Measurements from ENCODE around the gene WBP2NL.
"Not testable (repeated sequence)": the region's sequence is repeated elsewhere in the genome, so short reads cannot be mapped to it uniquely, and the experiment has no call there.

WBP2NL gene

DNA sequence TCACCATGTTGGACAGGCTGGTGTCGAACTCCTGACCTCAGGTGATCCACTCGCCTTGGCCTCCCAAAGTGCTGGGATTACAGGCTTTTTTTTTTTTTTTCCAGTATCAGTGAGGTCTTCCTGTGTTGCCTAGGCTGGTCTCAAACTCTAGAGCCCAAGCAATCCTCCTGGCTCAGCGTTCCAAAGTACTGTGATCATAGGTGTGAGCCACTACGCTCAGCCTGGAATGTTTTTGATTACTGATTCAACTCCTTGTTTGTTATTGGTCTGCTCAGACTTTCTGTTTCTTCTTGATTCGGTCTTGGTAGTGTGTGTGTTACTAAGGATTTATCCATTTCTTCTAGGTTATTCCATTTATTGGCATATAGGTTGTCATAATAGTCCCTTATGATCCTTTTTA lies 40.7 kb downstream of the WBP2NL start:
- DNase-seq, result no peak

DNA sequence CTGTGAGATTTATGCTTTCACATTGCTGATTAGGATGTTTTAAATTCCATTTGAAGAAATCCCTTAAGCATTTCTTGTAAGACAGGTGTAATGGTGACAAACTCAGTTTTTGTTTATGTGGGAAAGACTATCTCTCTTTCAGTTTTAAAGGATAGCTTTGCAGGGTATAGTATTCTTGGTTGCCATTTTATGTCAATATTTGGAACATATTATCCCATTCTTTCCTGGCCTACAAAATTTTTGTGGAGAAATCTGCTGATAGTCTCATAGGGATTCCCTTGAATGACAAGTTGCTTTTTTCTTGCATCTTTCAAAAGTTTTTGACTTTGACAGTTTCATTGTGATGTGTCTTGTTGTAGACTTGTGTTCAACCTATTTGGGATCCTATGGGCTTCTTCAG lies 43.2 kb downstream of the WBP2NL start:
- no peak for DNase-seq

DNA sequence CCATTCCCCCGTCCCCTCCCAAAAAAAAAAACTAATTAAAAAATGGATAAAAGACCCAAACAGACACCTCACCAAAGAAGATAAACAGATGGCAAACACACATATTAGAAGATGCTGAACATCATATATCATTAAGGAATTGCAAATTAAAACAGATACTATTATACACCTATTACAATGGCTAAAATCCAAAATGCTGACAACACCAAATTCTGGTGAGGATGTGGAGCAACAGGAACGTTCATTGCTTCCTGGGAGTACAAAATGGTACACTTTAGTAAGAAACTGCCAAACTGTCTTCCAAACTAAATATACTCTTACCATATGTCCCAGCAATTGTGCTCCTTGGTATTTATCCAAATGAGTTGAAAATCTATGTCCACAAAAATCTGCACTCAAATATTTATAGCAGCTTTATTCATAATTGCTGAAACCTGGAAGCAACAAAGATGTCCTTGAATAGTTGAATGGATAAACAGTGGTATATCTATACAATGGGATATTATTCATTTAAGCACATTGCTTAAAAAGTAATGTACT lies 52.1 kb downstream of the WBP2NL start:
- DNase-seq, result no peak

DNA sequence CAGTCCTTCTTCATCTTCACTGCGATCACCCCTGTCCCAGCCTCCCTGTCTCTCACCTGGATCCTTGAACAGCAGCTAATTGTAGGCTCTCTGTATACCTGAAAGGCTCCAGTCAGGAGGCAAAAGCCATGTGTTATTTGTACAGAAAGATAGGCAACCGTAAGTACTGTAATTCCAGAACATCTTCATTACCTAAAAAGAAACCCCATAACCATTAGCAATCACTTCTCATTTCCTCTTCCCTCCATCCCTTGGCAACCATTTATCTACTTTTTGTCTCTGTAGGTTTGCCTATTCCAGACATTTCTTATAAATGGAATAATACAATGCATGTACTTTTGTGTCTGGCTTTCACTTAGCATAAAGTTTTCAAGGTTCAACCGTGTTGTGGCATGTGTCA lies 54.2 kb downstream of the WBP2NL start:
- DNase-seq, result no peak

DNA sequence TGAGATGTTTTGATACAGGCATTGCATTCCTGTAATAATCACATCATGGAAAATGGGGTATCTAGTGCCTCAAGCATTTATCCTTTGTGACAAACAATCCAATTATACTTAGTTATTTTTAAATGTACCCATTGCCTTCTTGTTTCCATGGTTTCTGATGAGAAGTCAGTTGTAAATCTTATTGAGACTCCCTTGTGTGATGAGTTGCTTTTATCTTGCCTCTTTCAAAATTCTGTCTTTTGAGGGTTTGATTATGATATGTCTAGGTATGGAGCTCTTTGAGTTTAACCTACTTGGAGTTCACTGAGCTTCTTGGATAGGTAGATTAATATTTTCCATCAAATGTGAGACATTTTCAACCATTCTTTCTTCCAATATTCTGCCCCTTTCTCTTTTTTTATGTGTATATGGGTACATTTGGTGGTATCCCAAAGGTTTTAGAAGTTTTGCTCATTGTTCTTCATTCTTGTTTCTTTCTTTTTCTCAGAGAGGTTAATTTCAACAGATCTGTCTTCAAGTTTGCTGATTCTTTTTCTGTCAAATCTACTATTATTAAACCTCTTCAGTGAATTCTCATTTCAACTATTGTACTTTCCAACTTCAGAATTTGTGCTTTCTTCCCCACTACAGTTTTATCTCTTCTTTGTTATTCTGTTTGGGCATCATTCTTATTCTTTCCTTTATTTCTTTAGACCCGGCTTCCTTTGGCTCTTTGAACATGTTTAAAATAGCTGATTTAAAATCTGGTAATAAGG lies 58.3 kb downstream of the WBP2NL start:
- no peak for DNase-seq

DNA sequence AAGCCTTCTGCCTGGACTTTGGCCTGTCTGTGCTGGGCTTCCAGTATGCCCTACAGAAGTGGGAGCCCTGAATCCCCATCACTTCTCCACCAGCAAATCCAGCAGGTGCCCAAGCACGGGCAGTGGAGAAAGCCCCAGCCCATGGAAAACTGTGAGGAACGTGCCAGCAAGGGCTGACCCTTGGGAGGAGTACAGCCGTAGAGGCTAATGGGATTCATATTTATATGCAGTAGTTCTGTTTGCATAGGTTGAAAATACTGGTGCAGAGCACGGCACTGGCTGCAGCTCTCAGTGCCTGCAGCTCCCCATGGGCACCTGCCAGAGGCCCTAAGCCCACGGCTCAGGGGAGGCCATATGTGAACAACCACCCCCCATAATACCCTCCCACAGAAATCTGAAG lies 61.9 kb downstream of the WBP2NL start:
- no peak for DNase-seq

DNA sequence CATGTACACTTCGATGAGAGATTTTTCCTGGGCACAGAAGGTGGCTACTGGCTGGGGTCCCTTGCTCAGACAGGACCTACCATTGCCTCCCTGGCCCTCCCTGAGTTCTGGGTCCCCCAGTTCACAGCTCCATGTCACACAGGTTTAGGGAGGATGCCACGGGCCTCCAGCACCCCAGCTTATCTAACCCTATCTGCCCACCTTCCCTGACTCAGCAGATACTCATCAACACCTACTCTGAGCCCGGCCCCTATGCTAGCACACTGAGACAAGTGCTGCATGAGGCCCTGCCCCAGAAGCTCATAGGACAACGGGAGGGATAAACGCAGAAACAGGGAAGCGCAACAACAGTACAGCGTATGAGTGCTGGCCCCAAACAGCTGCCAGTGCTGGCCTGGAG lies 62.5 kb downstream of the WBP2NL start:
- DNase-seq, result no peak

DNA sequence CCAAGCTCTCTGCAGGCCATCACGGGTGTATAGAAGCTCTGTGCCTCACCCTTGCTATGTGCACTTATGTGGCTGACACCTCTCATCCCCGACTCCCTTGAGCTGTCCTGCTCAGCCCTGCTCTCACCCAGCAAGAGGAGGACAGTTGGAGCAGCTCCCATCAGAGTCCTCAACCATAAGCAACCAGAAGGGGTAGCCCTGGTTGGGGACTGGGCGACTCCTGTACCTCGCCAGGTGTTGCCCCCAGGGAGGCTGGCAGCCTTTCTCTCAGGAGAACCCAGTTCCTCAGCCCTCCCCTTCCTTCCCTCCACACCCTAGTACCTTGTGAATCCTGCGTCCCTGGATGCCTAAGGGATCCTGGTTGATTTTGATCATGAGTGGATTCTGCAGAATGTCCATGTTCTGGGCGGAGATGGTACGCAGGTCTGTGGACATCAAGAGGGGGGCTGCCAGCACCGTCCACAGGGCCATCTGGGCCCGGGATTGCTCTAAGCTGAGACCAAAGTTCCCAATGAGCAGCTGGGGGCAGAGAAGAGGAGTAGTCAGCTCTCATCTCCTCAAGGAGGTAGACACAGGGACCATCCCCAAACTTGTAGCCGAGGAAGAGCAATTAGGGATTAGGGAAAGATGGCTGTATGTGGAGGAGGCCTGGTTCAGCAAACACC lies 64.0 kb downstream of the WBP2NL start:
- DNase-seq, result no peak

DNA sequence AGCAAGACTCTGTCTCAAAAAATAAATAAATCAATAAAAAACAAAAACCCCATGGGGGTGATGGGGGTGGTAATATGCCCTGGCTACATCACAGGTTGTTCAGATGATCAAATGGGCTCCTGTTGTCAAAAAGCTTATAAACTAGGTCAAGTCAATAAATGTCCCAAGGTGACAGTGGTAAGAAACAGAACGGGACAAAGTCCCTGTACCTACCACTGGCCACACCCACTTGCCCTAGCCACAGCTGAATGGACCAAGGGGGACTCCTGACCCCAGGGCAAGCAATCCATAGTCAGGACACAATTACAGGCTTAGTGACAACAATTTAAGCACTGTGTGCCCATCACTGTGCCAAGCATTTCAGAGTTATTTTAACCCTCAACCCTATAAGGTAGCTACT lies 66.0 kb downstream of the WBP2NL start:
- DNase-seq, result no peak

DNA sequence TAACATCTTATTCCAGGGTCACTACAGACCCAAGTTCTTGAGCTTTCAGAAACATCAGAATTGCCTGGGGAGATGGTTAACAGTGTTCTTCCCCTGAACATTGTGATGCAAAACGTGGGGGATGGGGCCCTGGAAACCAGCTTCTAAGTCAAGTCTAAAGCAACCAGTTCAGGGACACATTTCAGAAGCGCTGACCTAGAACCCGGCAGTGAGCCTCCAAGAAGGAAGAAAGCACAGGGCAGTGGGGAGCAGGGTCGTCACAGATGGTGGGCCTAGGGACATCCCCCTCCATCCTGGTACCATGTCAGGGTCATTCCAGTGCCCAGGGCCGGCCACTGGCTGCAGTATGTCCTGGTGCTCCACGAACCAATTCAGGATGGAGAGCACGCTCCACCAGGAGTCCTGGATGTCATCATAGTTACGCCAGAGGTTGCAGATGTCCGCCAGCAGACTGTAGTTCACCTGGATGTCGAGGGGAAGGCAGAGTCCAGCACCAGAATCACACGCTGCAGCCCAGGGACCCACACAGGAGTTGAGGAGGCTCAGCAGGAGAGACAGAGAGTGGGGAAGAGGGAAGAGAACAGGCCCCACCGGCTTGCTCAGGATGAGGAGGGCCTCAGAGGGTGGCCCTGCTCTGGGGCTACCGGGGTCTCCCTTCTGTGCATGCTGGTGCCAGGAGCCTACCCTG lies 67.0 kb downstream of the WBP2NL start:
- DNase-seq, result no peak

DNA sequence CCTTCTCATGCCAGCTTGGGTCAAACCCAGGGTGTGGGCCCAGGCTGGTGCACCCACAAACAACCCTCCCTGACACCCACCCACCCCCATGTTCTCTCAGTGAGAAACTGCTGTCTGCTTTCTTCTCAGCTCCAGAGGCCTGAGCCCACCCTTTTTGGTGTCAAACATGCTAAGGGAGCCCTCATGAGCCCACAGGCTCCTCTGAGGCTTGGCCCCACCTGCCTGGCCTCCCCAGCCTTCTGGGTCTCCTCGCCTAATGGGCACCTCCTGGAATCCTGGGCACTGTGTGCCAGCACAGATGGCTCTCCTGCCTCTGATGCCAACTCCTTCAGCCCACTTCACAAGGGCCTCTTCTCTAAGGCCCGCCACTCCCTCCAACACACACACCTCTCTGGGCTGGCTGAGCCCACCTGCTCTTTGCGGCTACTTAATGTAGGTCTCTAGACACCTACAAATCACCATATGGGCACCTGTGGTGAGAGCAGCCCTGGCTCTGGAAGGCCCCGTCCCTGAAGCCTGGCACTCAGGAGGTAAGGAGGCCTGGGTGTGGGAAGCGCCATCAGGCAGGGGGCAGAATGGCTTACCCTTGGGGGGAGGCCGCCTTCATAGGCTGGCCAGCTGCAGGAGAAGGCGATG lies 67.7 kb downstream of the WBP2NL start:
- DNase-seq, result no peak

DNA sequence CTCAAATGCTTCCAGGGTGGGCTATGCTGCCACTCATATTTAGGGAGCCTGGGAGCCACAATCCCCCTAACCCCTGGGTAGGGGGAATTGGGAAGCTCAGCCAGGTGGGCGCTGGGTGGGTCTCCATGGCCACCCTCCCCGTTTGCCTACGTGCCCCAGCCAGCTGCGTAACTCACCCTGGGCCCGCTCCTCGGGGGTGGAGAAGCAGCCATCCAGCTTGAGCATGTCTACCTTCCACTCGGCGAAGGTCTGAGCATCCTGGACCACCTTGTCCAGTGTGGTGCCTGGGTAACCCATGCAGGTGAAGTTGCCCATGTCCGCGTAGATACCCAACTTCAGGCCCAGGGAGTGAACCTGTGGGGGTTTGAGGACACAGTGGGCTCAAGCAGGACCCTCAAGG lies 68.3 kb downstream of the WBP2NL start:
- no peak for DNase-seq

DNA sequence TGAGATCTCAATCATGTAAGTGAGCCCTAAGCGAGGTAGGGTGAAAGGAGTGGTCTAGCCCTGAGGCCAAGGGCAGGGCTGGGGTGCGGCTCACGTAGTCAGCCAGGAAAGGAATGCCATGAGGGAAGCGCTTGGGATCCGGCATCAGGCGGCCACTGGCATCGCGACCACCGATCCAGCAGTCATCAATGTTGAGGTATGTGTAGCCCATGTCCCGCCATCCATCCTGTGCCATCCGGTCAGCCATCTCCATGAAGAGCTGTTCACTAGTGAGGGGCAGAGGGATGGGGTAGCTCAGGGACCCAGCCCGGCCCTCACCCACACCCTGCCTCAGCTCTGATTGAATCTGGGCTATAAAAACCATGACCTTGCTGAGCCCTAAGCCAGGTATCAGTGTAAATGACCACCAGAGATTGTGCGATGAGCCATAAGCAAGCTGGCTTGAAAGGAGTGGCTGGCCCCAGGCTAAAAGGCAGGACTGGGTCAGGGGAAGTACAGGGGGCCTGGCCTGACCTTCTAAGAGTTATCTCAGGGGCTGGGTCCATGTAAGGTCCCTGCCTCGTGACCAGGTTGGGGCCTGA lies 69.2 kb downstream of the WBP2NL start:
- DNase-seq, result no peak

DNA sequence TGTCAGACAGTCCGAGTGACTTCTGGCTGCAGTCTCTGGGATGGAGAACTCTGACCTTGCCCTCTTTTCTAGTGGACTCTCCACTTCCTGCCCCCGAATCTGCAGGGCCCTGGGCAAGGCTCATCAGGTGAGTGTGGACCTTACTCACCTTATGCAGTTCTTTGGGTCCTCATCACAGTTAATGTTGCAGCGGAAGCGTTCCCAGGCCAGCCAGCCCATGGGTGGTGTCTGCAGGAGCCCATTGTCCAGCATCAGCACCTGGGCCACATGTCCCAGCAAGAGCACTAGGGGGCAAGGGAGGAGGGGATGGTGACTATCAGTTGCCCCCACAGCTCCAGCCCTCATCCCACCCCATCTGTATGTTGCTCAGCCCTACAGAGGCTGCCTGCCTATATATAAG lies 69.7 kb downstream of the WBP2NL start:
- no peak for DNase-seq

DNA sequence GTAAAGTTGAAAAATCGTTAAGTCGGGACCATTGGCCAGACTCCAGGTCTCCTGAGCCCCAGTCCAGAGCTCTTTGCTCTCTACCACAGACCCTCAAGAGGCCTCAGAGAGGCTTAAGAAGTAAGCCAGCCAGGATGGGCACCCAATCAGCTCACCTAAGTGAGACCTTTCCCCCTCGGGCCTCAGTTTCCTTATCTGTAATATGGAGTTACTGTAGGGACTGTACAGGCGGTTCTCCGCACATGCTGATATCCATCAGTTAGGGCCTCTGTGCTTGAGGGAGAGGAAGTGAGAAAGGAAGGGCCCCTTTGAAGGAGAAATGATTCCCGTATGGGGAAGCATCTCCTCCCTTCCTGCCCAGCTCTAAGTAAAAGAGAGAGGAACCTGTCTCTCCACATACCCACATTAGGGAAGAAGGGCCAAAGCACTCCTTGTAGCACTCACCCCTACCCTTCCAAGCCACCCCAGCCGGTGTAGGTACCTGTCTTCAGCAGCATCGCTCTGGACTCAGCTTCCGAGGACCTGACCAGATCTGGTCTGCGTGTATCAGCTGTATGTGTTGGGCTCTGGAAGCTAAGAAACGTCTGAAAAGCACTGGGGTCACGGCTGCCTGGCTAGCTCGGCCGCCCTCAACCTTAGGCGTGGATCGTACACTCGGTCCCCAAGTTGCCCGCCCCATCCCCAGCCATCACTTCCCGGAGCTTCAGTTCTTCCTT lies 71.4 kb downstream of the WBP2NL start:
- no peak for DNase-seq

DNA sequence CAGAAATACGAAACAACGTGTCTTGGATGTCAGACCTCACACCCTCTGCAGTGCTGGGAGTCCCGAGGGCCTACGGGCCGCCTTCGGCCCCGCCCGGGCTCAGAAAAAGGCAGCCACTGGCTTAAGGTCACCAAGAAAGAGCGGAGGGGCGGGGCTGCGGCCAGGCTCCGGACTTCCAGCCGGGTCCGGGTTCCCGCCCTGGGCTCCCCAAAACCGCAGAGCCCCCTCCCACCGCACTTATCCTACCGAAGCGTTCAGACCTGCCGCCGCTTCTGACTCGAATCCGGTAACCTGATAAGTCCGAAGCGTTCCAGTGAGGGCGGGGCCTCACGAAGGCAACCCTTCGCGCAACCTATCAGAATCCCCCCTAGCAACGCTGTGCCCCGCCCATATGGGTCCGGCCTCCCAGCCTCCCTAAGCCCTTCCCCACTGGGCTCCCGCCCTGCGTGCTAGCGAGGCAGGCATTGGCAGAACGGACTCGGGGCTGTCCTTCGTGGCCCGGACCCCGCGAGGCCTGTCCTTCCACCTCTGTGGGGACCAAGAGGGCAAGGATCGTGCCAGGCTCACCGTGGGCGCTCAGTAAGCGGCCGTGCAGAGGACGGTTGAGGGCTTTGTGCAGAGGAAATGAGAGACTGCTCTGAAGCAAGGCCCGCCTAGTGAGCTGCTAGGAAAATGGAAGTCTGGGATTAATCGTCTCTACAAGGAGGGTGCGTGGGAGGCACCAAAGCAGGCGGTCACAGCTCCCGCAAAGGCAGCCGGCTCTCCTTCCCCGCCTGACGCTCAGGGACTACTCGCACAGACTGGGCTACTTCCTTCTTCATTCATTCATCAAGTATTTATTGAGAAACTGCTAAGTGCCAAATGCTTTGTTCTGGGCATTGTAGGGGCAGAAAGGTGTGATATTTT lies 72.2 kb downstream of the WBP2NL start, which contains the start of gene NAGA:
Gene NAGA, minus strand, starts transcription at position 296 of the 906 bp plus-strand sequence. CDS start 515 bp downstream, outside the sequence.
- DNase-seq, result peak; percentile 85

DNA sequence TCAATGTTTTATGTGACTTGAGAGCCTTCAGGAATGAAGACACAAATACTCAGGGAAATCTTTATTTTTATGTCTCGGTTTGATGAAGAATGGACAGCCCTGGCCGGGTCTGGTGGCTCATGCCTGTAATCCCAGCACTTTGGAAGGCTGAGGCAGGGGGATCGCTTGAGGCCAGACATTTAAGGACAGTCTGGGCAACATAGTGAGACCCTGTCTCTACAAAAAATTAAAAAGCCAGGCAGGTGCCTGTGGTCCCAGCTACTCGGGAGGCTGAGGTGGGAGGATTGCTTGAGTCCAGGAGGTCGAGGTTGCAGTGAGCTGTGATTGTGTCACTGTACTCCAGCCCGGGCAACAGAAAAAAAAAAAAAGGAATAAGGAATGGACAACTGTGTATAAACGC lies 72.9 kb downstream of the WBP2NL start:
- DNase-seq, result not testable (repeated sequence)

DNA sequence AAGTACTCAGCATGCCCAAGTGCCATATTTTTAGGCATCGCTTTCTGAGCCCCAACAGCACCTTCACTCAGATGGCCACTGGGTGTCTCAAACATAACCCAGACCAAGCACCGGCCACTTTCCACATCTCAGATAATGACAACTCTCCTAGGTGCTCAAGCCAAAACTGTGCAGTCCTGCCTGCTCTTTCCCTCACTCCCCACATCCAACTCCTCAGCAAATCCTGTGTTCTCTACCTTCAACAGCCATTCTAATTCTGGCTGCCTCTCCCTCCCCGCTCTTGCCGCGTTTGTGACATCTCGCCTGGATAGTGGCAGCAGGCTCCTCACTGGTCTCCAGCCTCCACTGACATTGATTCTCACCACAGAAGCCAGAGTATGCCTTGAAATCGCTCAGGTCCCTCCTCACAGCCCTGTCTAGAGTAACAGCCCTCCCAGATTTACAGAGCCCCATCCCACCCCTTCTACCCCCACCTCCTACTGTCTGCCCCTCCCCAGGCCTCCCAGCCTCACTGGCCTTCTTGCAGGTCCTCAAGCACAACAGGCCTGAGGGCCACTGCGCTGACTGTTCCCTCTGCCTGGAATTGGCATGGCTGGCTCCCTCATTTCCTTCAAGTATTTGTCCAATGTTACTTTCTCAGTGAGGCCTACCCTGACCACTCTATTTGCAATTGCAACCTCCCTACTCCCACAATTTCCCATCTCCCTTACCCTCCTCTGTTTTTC lies 74.2 kb downstream of the WBP2NL start:
- DNase-seq, result no peak

DNA sequence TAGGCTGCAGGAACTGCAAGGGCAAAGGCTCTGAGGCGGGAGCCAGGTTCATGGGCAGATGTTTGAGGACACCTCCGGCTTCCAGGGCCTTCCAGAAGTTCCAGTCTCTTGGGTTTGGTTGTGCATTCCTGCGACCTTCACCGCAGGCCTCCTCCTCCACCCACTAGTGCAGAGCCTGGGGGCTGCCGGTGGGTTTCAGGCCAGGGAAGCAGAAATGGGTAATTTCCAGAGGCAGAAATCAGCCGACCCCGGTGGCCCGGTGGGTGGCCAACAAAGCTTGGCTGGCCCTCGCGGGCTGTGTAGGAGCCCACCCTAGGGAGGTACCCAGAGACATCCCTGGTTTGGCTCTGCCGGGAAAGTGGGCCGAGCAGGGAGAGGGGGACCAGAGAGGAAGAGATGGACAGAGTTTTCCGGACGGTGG lies 75.0 kb downstream of the WBP2NL start:
- DNase-seq, result no peak

DNA sequence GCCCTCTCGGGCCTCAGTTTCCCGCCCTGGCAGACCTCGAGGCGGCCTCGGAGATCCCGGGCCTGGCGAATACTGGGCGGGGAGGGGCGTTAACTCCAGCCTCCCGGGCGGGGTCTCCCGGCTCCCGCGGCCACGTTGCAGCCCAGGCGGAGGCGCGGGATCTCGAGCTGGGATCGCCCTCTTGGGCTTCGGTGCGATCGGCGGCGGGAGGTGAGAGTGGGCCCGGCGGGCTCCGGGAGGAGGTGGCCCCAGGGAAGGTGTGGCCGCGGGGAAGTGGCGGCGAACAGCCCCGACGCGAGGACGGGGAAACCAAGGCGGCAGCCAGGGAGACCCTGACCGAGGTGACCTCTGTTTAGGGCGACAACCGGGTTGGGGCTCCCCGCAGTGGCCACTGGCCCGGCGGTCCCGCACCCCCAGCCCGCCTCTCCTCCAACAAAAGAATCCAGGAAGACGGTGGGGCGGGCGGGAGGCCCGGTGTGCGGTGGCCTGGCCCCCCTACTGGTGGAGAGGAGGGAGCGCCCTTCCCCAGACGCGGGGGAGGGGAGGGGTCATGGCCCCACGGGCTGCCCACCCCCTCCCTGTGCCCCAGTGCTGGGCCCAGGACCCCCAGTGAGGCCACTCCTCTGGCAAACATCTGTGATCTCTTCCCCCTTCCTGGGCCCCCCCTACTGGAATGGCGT lies 75.7 kb downstream of the WBP2NL start, which contains the start of gene PHETA2:
Gene PHETA2, plus strand, starts transcription at position 117 of the 680 bp plus-strand sequence. CDS start 3,046 bp downstream, outside the sequence.
- DNase-seq, result no peak
